ENCODE data around the gene KLHL35. TPM values are rescaled to one million over a fixed set of nuclear protein-coding genes. Genes with fewer than 3 reads are reported as not detected.

The KLHL35 gene
- total RNA-seq, 1 donor from 2014 or later: 0.77 TPM

GRCh38 chr11:75468534-75469340, 35.7 kb upstream of the KLHL35 start:
- Mint-ChIP-seq H3K4me3 (ENCODE audit: unreplicated experiment) (no peak overlapping the region), H3K9me3 (ENCODE audit: unreplicated experiment) (no peaks in the 10 kb centered on the region), H3K27me3 (ENCODE audit: low read depth, unreplicated experiment) (peaks cover 24% of the 10 kb centered on the region), H3K4me1 (ENCODE audit: low read depth, unreplicated experiment) (peaks cover 20% of the 10 kb centered on the region), H3K27ac (ENCODE audit: unreplicated experiment) (no peak overlapping the region), H3K36me3 (ENCODE audit: low read depth, unreplicated experiment) (no peaks in the 10 kb centered on the region)
- TF ChIP-seq EZH2 (IDR thresholded peaks at IDR 0.05; ENCODE audit: insufficient read depth, low read length): no peak
- no peak for TF ChIP-seq CTCF (IDR thresholded peaks at IDR 0.05; ENCODE audit: insufficient read depth, low read depth, low read length)
- Histone ChIP-seq H3K36me3 (ENCODE audit: insufficient read depth, low read length) (no peaks in the 10 kb centered on the region), H3K27ac (ENCODE audit: low read depth, low read length) (no peak overlapping the region), H4K20me1 (ENCODE audit: insufficient read depth, low read length) (no peaks in the 10 kb centered on the region), H3K4me3 (ENCODE audit: insufficient read depth, low read depth, low read length) (no peak overlapping the region), H3K27me3 (ENCODE audit: insufficient read depth, low read length) (no peaks in the 10 kb centered on the region), H3K4me1 (ENCODE audit: insufficient read depth, low read length) (peaks cover 22% of the 10 kb centered on the region), H2AFZ (ENCODE audit: low read depth, low read length) (peak overlapping the region; percentile 44), H3K9me3 (ENCODE audit: insufficient read depth, low read depth, low read length) (no peaks in the 10 kb centered on the region), H3K79me2 (ENCODE audit: insufficient read depth, low read length) (no peaks in the 10 kb centered on the region), H3K4me2 (ENCODE audit: low read length) (peak overlapping the region; percentile 39), H3K9ac (ENCODE audit: low read length) (no peak overlapping the region)
- DNase-seq (ENCODE audit: low read depth) (peak; percentile 73), FAIRE-seq (no peak)

- Histone ChIP-seq H3K4me2 (ENCODE audit: low read length) (no peak overlapping the region), H2AFZ (ENCODE audit: low read depth, low read length) (no peak overlapping the region), H3K79me2 (ENCODE audit: insufficient read depth, low read length) (no peaks in the 10 kb centered on the region), H3K36me3 (ENCODE audit: insufficient read depth, low read length) (no peaks in the 10 kb centered on the region), H4K20me1 (ENCODE audit: insufficient read depth, low read length) (no peaks in the 10 kb centered on the region), H3K9me3 (ENCODE audit: insufficient read depth, low read depth, low read length) (no peaks in the 10 kb centered on the region), H3K4me1 (ENCODE audit: insufficient read depth, low read length) (peaks cover 22% of the 10 kb centered on the region), H3K27ac (ENCODE audit: low read depth, low read length) (no peak overlapping the region), H3K9ac (ENCODE audit: low read length) (no peak overlapping the region), H3K4me3 (ENCODE audit: insufficient read depth, low read depth, low read length) (no peak overlapping the region), H3K27me3 (ENCODE audit: insufficient read depth, low read length) (no peaks in the 10 kb centered on the region)
- Mint-ChIP-seq H3K4me3 (ENCODE audit: unreplicated experiment) (no peak overlapping the region), H3K9me3 (ENCODE audit: unreplicated experiment) (no peaks in the 10 kb centered on the region), H3K27me3 (ENCODE audit: low read depth, unreplicated experiment) (peaks cover 23% of the 10 kb centered on the region), H3K4me1 (ENCODE audit: low read depth, unreplicated experiment) (peaks cover 20% of the 10 kb centered on the region), H3K27ac (ENCODE audit: unreplicated experiment) (no peak overlapping the region), H3K36me3 (ENCODE audit: low read depth, unreplicated experiment) (no peaks in the 10 kb centered on the region)
- DNase-seq (ENCODE audit: low read depth) (no peak), FAIRE-seq (no peak)
- no peak for TF ChIP-seq EZH2 (IDR thresholded peaks at IDR 0.05; ENCODE audit: insufficient read depth, low read length)
- TF ChIP-seq CTCF (IDR thresholded peaks at IDR 0.05; ENCODE audit: insufficient read depth, low read depth, low read length): no peak
Observed at GRCh38 chr11:75467881-75468280, 34.9 kb upstream of the KLHL35 start.

- FAIRE-seq: no peak
- H3K4me3 ChIP-seq (ENCODE audit: insufficient read depth, low read depth, low read length): no peak overlapping the region
- H3K27me3 ChIP-seq (ENCODE audit: insufficient read depth, low read length): no peaks in the 10 kb centered on the region
- Mint-ChIP-seq H3K9me3 (ENCODE audit: unreplicated experiment) (no peaks in the 10 kb centered on the region), H3K36me3 (ENCODE audit: low read depth, unreplicated experiment) (no peaks in the 10 kb centered on the region), H3K4me1 (ENCODE audit: low read depth, unreplicated experiment) (peaks cover 17% of the 10 kb centered on the region), H3K4me3 (ENCODE audit: unreplicated experiment) (no peak overlapping the region), H3K27ac (ENCODE audit: unreplicated experiment) (no peak overlapping the region), H3K27me3 (ENCODE audit: low read depth, unreplicated experiment) (peaks cover 23% of the 10 kb centered on the region)
- DNase-seq (ENCODE audit: low read depth): no peak
- no peaks in the 10 kb centered on the region for H3K36me3 ChIP-seq (ENCODE audit: insufficient read depth, low read length)
- no peak overlapping the region for H3K27ac ChIP-seq (ENCODE audit: low read depth, low read length)
- no peaks in the 10 kb centered on the region for H3K79me2 ChIP-seq (ENCODE audit: insufficient read depth, low read length)
- no peak overlapping the region for H3K9ac ChIP-seq (ENCODE audit: low read length)
- TF ChIP-seq CTCF (IDR thresholded peaks at IDR 0.05; ENCODE audit: insufficient read depth, low read depth, low read length): no peak
- no peak for TF ChIP-seq EZH2 (IDR thresholded peaks at IDR 0.05; ENCODE audit: insufficient read depth, low read length)
- no peak overlapping the region for H2AFZ ChIP-seq (ENCODE audit: low read depth, low read length)
- H3K4me1 ChIP-seq (ENCODE audit: insufficient read depth, low read length): peaks cover 23% of the 10 kb centered on the region
- H3K9me3 ChIP-seq (ENCODE audit: insufficient read depth, low read depth, low read length): no peaks in the 10 kb centered on the region
- H4K20me1 ChIP-seq (ENCODE audit: insufficient read depth, low read length): no peaks in the 10 kb centered on the region
- H3K4me2 ChIP-seq (ENCODE audit: low read length): no peak overlapping the region
Observed at GRCh38 chr11:75467311-75467710, 34.3 kb upstream of the KLHL35 start.

All from astrocyte (in vitro differentiated cells and primary cell).